H1 (cell line): ENCODE measurements around the gene POLE2.

ENCODE experiments used
- CTCF ChIP-seq, 3 experiments: IDR thresholded peaks; 1 replicate in 2 of 3; 2 replicates in 1 of 3; pipeline versions ENCODE4 v1.5.1 to v1.6.1; 2011; ENCODE audit warnings: low read length in 3 of 3, mild to moderate bottlenecking in 3 of 3, inconsistent platforms in 2 of 3, low read depth in 1 of 3, moderate library complexity in 1 of 3; ENCODE audit not compliant: insufficient read depth in 1 of 3; ENCODE audit errors: control extremely low read depth in 1 of 3
- EP300 ChIP-seq, 2 experiments: IDR thresholded peaks; 1 replicate in 1 of 2; 2 replicates in 1 of 2; pipeline ENCODE4 v1.6.1; 2011 to 2012; ENCODE audit warnings: low read depth in 2 of 2, low read length in 2 of 2, mild to moderate bottlenecking in 2 of 2, borderline replicate concordance in 1 of 2, inconsistent platforms in 1 of 2, moderate library complexity in 1 of 2
- EZH2 ChIP-seq: fragments of 200-600 bp; sonication (generic); IDR thresholded peaks from 2 replicates; pipeline ENCODE4 v1.7.1; 2012; ENCODE audit warnings: low read depth, mild to moderate bottlenecking, moderate library complexity, low read length, inconsistent platforms; ENCODE audit not compliant: severe bottlenecking
- JUN ChIP-seq: IDR thresholded peaks from 2 replicates; pipeline ENCODE4 v1.6.1; 2011; ENCODE audit warnings: low read depth, mild to moderate bottlenecking, improper control_type of control experiment, low read length
- RFX5 ChIP-seq: IDR thresholded peaks from 2 replicates; pipeline ENCODE4 v1.6.1; 2011; ENCODE audit warnings: low read depth, low read length, improper control_type of control experiment, borderline replicate concordance
- RXRA ChIP-seq: IDR thresholded peaks from 2 replicates; pipeline ENCODE4 v1.6.1; 2011; ENCODE audit warnings: low read depth, mild to moderate bottlenecking, low read length, moderate library complexity; ENCODE audit not compliant: insufficient read depth
- TAF1 ChIP-seq: IDR thresholded peaks from 2 replicates; pipeline ENCODE4 v1.6.1; 2011; ENCODE audit warnings: mild to moderate bottlenecking, low read depth, low read length
- ZNF274 ChIP-seq: IDR thresholded peaks from 2 replicates; pipeline ENCODE4 v1.7.0; 2012; ENCODE audit warnings: low read length, borderline replicate concordance; ENCODE audit errors: extremely low read depth

DNA sequence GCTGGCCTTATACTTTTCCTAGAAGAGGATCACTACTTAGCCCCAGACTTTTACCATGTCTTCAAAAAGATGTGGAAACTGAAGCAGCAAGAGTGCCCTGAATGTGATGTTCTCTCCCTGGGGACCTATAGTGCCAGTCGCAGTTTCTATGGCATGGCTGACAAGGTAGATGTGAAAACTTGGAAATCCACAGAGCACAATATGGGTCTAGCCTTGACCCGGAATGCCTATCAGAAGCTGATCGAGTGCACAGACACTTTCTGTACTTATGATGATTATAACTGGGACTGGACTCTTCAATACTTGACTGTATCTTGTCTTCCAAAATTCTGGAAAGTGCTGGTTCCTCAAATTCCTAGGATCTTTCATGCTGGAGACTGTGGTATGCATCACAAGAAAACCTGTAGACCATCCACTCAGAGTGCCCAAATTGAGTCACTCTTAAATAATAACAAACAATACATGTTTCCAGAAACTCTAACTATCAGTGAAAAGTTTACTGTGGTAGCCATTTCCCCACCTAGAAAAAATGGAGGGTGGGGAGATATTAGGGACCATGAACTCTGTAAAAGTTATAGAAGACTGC lies 65.9 kb downstream of the POLE2 start:
- no peak for TF ChIP-seq CTCF (IDR thresholded peaks at IDR 0.05; ENCODE audit: control extremely low read depth in 1 of 3, insufficient read depth in 1 of 3, low read depth in 1 of 3, low read length in 3 of 3)
- TF ChIP-seq RXRA: no peak
- TF ChIP-seq EP300 (IDR thresholded peaks at IDR 0.05; ENCODE audit: borderline replicate concordance in 1 of 2, low read depth in 2 of 2, low read length in 2 of 2): no peak
- TF ChIP-seq ZNF274: no peak
- TF ChIP-seq RFX5: no peak
- no peak for TF ChIP-seq EZH2
- no peak for TF ChIP-seq JUN
- no peak for TF ChIP-seq TAF1
